ENCODE results near the gene PTPRN2.

GRCh38 chr7:157837047-157837446, 750.6 kb downstream of the PTPRN2 start:
- TF ChIP-seq POLR2AphosphoS5 (IDR thresholded peaks at IDR 0.05) (no peak), CTCF (IDR thresholded peaks at IDR 0.05) (no peak), EP300 (IDR thresholded peaks at IDR 0.05) (no peak)

Data from sigmoid colon (tissue), 4 donors.